ENCODE data around the gene NANOGP8. TPM values are rescaled to one million over a fixed set of nuclear protein-coding genes. Genes with fewer than 3 reads are reported as not detected.

The NANOGP8 gene
- total RNA-seq, 1 donor, result 0.81 TPM

DNA sequence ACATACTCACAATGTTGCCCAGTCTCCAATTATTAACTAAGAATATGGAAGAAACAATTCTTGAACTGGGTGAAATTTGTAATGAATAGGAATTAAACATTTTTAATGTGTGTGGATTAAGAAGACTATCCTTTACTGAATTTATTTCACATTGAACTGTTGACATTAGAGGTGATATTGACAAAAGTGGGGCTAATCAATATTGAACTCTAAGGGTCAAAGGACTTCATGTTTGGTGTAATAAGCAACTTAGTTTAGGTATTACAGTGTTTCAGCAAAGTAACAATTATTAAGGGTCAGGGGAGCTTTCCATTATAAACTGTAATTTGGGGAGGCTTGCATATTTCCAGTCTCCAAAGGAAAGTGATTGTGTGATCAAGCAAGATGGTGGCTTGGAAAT lies 16.2 kb upstream of the NANOGP8 start:
- no peak overlapping the region for H3K4me3 ChIP-seq (ENCODE audit: low read depth, low read length)
- TF ChIP-seq, protein P1, sequence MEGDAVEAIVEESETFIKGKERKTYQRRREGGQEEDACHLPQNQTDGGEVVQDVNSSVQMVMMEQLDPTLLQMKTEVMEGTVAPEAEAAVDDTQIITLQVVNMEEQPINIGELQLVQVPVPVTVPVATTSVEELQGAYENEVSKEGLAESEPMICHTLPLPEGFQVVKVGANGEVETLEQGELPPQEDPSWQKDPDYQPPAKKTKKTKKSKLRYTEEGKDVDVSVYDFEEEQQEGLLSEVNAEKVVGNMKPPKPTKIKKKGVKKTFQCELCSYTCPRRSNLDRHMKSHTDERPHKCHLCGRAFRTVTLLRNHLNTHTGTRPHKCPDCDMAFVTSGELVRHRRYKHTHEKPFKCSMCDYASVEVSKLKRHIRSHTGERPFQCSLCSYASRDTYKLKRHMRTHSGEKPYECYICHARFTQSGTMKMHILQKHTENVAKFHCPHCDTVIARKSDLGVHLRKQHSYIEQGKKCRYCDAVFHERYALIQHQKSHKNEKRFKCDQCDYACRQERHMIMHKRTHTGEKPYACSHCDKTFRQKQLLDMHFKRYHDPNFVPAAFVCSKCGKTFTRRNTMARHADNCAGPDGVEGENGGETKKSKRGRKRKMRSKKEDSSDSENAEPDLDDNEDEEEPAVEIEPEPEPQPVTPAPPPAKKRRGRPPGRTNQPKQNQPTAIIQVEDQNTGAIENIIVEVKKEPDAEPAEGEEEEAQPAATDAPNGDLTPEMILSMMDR (IDR thresholded peaks at IDR 0.05; ENCODE audit: insufficient read depth, low read length), result no peak
- DNase-seq (ENCODE audit: low read depth), result no peak

DNA sequence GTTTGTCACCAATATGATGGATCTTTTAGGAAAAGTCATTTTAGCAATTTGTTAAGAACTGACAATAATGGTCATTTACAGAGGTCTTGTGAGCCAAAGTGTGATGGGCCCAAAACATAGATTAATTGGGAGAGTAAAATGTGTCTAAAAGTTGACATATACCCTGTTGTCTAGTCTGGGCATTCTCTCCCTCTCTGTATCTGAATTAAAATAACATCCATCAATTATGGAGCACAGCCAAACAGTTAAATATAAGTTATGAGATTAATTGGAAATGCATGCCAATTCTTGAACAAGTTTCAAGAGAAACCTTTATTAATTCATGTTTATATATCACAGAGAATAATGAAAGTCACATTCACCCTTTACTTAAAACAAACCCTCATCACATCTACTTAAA lies 13.6 kb upstream of the NANOGP8 start:
- no peak overlapping the region for H3K4me3 ChIP-seq (ENCODE audit: low read depth, low read length)
- no peak for DNase-seq (ENCODE audit: low read depth)
- TF ChIP-seq, protein P1 (IDR thresholded peaks at IDR 0.05; ENCODE audit: insufficient read depth, low read length), result no peak

DNA sequence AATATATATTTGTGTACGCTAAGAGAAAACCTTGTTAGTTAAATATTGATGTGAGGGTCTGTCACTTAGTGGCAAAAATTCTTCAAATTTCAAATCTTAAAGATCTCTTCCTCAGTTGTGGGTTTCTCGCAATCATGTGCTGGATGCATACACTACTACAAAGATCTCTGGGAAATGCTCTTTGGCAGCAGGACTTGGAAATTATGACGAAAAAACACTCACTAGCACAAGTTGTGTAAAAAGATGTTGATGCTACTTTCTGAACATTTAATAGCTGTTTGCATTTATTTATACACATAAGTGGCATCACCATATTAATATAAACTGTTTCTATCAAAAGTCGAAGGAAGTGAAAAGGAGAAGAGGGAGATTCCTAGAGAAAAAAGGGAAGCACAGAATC lies 10.8 kb upstream of the NANOGP8 start:
- H3K4me3 ChIP-seq (ENCODE audit: low read depth, low read length), result no peak overlapping the region
- TF ChIP-seq, protein P1 (IDR thresholded peaks at IDR 0.05; ENCODE audit: insufficient read depth, low read length), result no peak

DNA sequence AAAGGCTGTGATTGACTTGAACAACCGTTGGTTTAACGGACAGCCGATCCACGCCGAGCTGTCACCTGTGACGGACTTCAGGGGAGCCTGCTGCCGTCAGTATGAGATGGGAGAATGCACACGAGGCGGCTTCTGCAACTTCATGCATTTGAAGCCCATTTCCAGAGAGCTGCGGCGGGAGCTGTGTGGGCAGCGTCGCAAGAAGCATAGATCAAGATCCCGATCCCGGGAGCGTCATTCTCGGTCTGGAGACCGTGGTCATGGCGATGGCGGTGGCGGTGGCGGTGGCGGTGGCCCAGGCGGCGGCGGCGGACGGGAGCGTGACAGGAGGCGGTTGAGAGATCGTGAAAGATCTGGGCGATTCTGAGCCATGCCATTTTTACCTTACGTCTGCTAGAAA lies 7.8 kb upstream of the NANOGP8 start:
- no peak for DNase-seq (ENCODE audit: low read depth)
- TF ChIP-seq, protein P1 (IDR thresholded peaks at IDR 0.05; ENCODE audit: insufficient read depth, low read length), result no peak
- H3K4me3 ChIP-seq (ENCODE audit: low read depth, low read length), result no peak overlapping the region

More for the DNA sequence above, 10.8 kb upstream of the NANOGP8 start:
- no peak for DNase-seq (ENCODE audit: low read depth)

DNA sequence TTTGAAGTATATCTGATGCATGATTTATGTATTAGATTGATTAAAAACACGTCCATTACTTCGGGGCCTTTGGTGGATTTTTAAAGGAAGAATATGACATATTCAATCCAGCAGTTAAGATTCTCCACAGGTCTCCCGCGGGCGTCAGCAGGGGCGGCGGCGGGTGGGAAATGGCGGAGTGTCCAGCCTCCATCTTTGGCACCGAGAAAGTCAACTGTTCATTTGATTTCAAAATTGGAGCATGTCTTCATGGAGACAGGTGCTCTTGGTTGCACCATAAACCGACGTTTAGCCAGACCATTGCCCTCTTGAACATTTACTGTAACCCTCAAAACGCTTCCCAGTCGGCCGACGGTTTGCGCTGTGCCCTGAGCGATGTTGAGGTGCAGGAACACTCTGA lies 7.2 kb upstream of the NANOGP8 start:
- no peak for DNase-seq (ENCODE audit: low read depth)
- TF ChIP-seq, protein P1 (IDR thresholded peaks at IDR 0.05; ENCODE audit: insufficient read depth, low read length), result no peak
- no peak overlapping the region for H3K4me3 ChIP-seq (ENCODE audit: low read depth, low read length)

DNA sequence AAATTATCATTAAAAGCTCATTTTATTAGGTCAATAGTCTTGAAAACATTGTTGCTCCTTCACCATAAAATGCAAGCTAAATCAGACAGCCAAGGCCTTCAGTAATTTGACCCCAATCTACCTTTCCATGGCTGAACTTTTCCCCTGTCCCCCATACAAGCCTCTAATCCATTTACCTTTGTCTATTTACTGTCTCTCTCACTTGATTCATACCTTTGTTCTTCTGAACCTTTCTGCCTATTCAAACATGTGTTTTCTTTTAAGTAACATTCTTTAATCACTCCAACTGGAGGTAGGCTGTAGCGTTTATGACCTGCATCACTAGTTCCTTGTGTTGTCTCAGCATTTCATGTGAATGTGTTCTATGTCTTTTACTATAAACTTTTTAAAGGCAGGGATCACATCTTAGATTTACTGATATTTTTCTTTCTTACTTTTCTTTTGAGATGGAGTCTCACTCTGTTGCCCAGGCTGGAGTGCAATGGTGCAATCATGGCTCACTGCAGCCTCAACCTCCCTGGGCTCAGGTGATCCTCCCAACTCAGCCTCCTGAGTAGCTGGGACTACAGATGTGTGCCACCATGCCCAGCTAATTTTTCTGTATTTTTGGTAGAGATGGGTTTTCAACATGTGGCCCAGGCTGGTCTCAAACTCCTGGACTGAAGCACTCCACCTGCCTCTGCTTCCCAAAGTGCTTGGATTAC lies 5.2 kb upstream of the NANOGP8 start:
- DNase-seq (ENCODE audit: low read depth), result no peak
- H3K4me3 ChIP-seq (ENCODE audit: low read depth, low read length), result no peak overlapping the region
- TF ChIP-seq, protein P1 (IDR thresholded peaks at IDR 0.05; ENCODE audit: insufficient read depth, low read length), result no peak

DNA sequence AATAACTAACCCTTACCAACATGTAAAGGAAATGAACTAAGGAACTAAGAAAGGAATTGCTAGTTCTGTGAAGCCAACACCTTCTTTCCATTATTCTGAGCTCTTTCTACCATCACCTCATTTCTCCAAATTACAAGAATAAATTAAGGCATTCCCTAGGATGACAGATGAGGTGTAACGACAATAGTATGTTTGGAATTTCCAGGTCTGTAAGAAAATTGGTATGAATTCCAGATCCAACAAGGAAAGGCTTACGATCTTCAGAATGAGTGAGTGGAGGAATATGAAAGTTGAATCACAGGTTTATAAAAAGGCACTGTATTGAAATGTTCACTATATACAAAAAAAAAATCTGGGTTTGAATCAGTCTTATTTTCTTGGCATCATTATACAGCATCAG lies 4.5 kb upstream of the NANOGP8 start:
- TF ChIP-seq, protein P1 (IDR thresholded peaks at IDR 0.05; ENCODE audit: insufficient read depth, low read length), result no peak
- H3K4me3 ChIP-seq (ENCODE audit: low read depth, low read length), result no peak overlapping the region
- no peak for DNase-seq (ENCODE audit: low read depth)

Data from fibroblast of the aortic adventitia (primary cell).